CD4-positive, alpha-beta T cell treated with Interleukin-17A for 1 hour (primary cell): ENCODE data around the gene SLC4A7.
A peak's percentile ranks its signal among the peaks of the same experiment; 100 is the strongest.
"Not testable (repeated sequence)": the region's sequence is repeated elsewhere in the genome, so short reads cannot be mapped to it uniquely, and the experiment has no call there.

Experiments
- DNase-seq: peaks from one replicate; pipeline ENCODE4 v3.0.0-alpha.2; 2020

Gene SLC4A7

DNA sequence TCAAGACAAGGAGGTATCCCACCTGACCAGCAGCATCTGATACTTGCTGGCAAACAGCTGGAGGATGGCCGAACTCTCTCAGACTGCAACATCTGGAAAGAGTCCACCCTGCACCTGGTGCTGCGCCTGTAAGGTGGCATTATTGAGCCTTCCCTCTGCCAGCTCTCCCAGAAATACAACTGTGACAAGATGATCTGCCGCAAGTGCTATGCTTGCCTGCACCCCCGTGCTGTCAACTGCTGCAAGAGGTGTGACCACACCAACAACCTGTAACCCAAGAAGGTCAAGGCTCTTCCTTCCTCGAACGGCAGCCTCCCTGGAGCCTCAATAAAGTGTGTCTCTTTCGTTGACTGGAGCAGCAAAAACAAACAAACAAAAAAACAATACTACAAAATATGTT is 2.2 kb upstream of the SLC4A7 start:
- no peak for DNase-seq

DNA sequence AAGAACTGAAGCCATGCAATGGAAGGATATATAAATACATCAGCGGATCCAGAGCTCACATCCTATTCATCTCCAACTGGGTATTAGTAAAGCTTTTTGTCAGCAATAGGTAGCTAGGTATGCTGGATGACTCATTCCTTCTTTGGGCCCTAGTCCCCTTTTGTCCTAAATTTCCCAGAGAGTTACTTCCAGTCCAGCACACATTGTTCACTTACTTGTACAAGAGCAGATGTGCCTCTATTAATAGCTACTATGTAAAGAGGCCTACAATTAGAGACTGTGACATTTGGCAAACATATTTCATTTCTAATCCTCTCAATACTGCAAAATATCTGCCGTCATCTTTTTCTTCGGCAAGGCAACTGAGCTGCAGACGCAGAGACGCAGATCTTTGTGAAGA is 1.7 kb upstream of the SLC4A7 start:
- DNase-seq: no peak

DNA sequence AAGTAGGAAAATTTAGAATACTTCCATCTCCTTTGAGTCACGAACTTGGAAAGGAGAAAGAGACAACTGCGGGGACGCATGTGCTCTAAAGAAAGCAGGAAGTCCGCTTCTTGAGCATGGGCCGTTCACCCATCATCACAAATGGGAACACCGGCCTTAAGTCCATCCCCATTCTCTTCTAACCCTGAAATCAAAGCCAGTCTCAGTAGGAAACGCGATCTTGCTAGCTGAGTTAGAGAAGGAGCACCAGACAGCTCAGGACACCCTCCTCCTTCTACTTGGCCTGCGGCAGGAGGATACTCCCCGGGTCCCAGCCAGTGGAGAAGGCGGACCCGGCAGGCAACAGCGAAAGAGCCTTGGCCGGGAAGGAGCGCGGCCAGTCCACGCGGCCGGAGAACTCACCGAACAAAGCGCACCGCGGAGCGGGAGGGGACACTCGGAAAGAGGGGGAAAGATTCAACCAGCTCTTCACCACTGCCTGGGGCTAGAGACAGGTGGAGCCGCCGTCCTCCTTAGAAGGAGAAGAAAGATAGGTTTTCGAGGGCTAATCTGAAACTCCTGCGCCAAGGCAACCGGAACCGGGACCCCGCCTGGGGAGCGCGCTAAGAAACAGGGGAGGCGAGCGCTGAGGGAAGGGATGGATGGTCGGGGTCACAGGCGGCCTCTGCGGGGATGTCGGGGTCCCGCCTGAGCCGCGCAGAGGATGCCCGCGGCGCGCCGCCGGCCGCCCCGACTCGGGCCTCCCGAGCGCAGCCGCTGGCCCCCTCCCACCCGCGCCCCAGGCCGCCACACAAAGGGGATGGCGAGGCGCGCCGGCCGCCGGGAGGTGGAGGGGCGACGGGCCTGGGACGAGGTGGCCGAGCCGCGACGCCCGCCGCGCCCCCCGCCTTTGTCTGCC is 818 bp downstream of the SLC4A7 start:
- DNase-seq: peak; percentile 43

GRCh38 chr3:27479806-27480543 is 4.2 kb downstream of the SLC4A7 start:
- DNase-seq: peak; percentile 46

DNA sequence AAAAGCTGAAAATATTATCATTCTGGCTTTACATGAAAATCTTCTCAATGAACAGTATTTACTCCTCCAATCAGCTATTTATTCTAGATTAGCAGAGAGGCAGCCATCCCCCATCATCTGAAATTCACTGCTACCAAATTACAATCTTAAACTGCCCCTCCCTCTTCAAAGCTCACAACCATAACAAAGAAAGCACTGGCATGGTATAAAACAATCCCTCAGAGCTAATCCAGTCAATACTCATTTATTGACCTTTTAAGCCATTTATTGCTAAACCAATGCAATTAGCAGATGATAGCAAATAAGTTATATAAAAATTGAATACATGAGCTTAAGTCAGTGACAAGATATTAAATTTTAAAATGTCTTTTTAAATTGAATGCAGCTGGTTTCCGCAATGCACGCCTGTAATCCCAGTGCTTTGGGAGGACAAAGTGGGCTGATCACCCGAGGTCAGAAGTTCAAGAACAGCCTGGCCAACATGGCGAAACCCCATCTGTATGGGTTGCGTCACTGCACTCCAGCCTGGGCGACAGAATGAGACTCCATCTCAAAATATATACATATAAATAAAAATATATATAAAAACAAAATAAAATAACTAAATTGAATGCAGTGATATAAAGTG is 12.1 kb downstream of the SLC4A7 start:
- DNase-seq: no peak

GRCh38 chr3:27468283-27468886 is 15.8 kb downstream of the SLC4A7 start:
- DNase-seq: no peak

DNA sequence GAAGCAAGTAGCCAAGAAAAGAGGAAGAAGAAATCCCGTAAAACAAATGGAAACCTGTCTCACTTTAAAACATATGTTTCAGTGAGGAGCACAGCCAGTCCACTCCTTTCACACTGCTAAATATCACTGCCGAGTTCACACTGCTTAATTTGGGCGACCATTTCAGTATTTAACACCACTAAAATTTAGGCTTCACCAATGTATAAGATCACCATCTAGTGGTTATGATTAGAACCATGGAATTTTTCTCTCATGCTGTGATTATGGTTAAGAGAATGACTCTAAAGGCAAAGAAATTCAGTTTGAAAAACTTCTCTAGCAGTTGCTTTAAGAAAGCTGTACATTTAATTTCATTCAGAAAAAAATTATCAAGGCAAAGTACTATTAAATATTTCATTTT is 16.6 kb downstream of the SLC4A7 start:
- DNase-seq: peak; percentile 69

DNA sequence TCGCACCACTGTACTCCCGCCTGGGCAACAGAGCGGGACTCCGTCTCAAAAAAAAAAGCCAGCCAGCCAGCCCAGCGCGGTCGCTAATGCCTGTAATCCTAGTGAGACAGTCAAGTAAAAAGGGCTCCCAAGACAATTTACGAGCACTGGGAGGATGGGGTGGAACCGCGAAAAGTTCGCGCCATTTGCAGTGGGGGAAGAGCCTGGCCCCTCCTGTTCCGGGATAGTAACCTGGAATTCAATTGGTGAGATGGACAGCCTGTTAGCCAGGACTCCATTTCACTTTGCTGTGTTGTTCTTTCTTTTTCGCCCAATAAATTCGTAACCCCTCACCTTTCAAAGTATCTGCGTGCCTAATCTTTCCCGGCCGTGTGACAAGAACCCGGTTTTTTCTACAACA is 19.5 kb downstream of the SLC4A7 start:
- no peak for DNase-seq

- DNase-seq: no peak
Measured at GRCh38 chr3:27462228-27462627, 22.0 kb downstream of the SLC4A7 start.

DNA sequence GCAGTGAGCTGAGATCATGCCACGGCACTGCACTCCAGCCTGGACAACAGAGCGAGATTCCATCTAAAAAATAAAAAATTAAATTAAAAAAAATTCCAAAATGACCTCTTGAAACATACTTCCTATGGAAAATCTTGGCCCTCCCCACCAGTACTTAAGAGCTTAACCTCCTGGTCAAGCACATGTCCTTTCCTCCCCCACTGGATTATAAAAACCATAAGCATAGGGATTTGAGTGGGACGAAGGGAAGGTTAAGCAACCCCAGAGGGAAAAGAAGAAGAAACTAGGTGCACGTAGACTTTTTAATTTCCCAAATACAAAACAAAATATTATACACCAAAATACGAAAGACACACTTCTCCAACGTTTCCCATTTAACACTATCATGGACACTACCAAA is 25.3 kb downstream of the SLC4A7 start:
- DNase-seq: no peak

DNA sequence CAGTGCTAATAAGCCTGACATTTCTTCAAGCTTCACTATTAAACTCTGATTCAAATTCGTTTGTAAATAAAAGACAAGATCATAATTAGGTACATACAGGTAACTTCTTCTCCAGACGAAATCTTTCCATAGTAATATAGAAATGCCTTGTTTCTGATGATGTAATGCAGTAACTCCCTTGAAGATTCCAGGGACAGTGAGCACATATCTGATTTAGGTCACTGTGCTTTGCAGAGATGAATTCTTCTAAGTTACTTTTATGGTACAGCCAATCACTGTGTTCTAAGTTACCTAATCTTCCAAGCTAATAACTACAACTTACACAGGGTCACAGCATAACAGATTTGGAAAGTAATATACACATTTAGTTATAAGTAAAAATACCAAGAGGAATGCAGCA is 27.6 kb downstream of the SLC4A7 start:
- DNase-seq: no peak

- DNase-seq: no peak
Measured at GRCh38 chr3:27454914-27455313, 29.3 kb downstream of the SLC4A7 start.

GRCh38 chr3:27454461-27454860 is 29.7 kb downstream of the SLC4A7 start:
- no peak for DNase-seq

DNA sequence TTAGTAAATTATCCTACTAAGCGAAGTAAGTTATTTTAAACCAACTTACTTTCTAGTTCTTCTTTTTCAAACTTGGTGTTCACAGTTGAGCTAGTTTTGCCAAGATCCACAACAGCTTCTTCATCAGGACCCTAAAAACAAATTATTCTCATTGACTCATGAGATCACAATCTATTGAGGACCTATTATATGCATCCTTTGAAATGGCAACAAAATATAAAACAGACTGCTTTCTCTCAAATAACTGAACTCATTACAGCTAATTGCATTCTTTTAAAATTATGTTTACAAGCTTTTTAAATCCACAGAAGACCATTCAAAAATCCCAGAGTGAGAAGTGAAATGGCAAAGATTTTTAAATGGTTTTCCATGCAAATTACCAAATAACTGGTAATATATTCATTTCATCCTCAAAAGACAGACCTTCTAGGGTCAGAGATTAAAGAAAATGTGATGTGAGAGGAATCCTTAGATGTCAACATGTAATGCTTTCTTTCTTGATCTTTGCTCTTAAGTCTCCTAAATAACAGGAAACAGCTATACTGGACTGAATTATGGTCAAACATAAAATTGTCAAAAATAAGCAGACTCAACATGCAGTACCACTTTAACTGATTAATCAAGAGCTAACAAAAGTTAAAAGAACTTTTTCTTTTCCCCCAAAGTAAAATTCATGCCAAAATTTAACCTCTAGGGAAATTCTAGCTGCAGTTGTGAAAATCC is 31.7 kb downstream of the SLC4A7 start:
- no peak for DNase-seq

DNA sequence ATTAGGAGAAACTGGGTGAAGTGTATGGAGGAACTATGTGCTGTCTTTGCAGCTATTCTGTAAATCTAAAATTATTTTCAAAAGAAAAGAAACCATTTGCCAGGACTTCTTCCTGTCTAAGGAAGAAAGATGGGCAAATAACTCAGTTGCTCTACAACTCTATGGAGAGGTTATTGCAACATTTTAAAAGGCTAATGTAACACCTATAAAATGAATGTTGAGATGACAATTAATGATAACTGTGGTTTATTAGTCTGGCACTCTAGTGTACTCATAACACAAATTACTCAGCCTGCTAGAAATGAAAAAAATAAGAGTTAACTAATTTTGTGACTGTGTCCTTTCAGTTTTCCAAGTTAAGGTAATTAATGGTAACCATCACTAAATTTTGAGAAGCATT is 32.3 kb downstream of the SLC4A7 start:
- DNase-seq: no peak

GRCh38 chr3:27451251-27451650 is 32.9 kb downstream of the SLC4A7 start:
- DNase-seq: no peak

DNA sequence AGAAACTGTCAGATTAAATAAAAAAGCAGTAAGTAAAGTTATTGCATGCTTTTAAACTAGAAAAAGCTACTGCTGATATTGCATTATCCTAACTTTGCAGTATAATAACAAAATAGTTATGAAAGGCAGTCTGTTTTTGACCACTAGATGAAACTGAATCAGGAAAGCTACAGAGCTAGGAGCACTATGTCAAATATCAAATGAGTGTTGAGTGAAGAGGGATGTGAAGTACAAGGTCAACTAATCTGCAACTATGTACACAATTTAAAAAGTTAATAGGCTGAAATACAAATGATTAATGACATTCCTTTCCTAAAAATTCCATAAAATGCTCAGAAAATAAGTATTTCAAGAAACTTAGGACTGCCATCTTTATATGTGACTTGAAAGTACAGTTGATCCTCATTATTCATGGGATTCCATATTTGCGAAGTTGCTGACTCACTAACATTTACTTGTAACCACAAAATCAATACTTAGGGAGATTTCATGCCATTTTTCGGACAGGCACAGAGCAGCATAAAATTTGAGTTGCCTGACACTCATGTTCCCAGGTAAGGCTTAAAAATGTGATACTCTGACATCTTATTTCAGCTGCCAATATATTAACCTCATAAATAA is 34.5 kb downstream of the SLC4A7 start:
- no peak for DNase-seq

GRCh38 chr3:27442995-27443394 is 41.2 kb downstream of the SLC4A7 start:
- DNase-seq: not testable (repeated sequence)

- DNase-seq: not testable (repeated sequence)
Measured at GRCh38 chr3:27438352-27438751, 45.8 kb downstream of the SLC4A7 start.

GRCh38 chr3:27431116-27431515 is 53.1 kb downstream of the SLC4A7 start:
- DNase-seq: no peak

- no peak for DNase-seq
Measured at GRCh38 chr3:27429909-27430308, 54.3 kb downstream of the SLC4A7 start.

GRCh38 chr3:27428446-27428845 is 55.7 kb downstream of the SLC4A7 start:
- no peak for DNase-seq
